ENCODE results near the gene CACNA2D4. TPM values are rescaled to one million over a fixed set of nuclear protein-coding genes. Genes with fewer than 3 reads are reported as not detected.

The CACNA2D4 gene
- polyA plus RNA-seq, 3 donors, result 17.8 to 87.7 (median 22.1) TPM

DNA sequence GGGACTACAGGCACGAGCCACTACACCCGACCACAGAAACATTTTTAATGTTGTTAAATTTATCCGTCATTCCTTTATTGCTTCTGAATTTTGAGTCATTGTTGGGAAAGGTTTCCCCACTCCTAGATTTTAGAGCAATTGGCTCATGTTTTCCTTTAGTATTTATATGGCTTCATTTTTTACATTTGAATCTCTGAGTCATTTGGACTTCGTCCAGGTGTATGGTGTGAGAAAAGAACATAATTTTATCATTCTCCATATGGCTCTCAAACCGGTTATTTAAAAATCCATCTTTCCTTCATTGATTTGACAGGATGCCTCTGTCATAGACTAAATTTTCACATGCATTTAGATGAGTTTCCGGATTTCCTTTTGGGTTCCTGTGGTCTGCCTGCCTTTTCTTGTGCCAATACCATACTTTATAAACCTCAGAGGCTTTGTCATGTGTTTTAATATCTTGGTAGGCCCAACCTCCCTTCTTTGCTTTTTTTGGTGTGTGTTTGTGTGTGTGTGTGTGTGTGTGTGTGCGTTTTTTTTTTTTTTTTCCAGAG lies 67.2 kb downstream of the CACNA2D4 start:
- DNase-seq, result no peak
- Histone ChIP-seq H4K20me1 (ENCODE audit: insufficient read depth, low read length) (no peaks in the 10 kb centered on the region), H3K27me3 (ENCODE audit: control insufficient read depth in 2 of 2, insufficient read depth in 2 of 2, low read length in 2 of 2) (no peaks in the 10 kb centered on the region), H3K27ac (ENCODE audit: low read depth in 1 of 2, low read length in 2 of 2) (no peak overlapping the region), H2AFZ (ENCODE audit: insufficient read depth, low read depth, low read length, poor library complexity, severe bottlenecking) (no peak overlapping the region), H3K79me2 (ENCODE audit: insufficient read depth, low read length) (no peaks in the 10 kb centered on the region), H3K4me3 (replicated peaks in 1 of 3; ENCODE audit: low read depth in 2 of 3, low read length in 3 of 3) (no peak overlapping the region), H3K9me3 (replicated peaks in 1 of 2; ENCODE audit: control insufficient read depth in 1 of 2, insufficient read depth in 1 of 2, low read length in 2 of 2) (peaks cover 13 to 20% of the 10 kb centered on the region in 2 donors), H3K9ac (ENCODE audit: insufficient read depth, low read length, poor library complexity, severe bottlenecking) (no peak overlapping the region), H3K4me1 (ENCODE audit: control insufficient read depth in 1 of 2, insufficient read depth in 2 of 2, low read length in 2 of 2) (no peaks in the 10 kb centered on the region), H3K36me3 (replicated peaks in 1 of 2; ENCODE audit: control insufficient read depth in 1 of 2, insufficient read depth in 2 of 2, low read length in 2 of 2) (no peaks in the 10 kb centered on the region), H3K4me2 (replicated peaks; ENCODE audit: extremely low read depth, low read length, poor library complexity, severe bottlenecking) (no peak overlapping the region)
- H3K27me3 Mint-ChIP-seq (ENCODE audit: low read depth in 3 of 3), result peaks cover 0 to 1% (median under 1%) of the 10 kb centered on the region in 3 donors
- no peaks in the 10 kb centered on the region for H3K36me3 Mint-ChIP-seq
- H3K9me3 Mint-ChIP-seq, result peaks cover 13 to 24% (median 18%) of the 10 kb centered on the region in 7 donors
- H3K4me1 Mint-ChIP-seq, result no peaks in the 10 kb centered on the region
- no peak overlapping the region for H3K4me3 Mint-ChIP-seq
- no peak for TF ChIP-seq CTCF (IDR thresholded peaks at IDR 0.05)
- intact Hi-C loops (cut with micrococcal nuclease), result no loop called here
- no CpG with 5 or more reads among the region's 7 CpGs for WGBS (ENCODE audit: insufficient coverage)
- H3K27ac Mint-ChIP-seq, result no peak overlapping the region

GRCh38 chr12:1848745-1849144 lies 69.7 kb downstream of the CACNA2D4 start:
- H3K4me2 ChIP-seq (replicated peaks; ENCODE audit: extremely low read depth, low read length, poor library complexity, severe bottlenecking), result no peak overlapping the region
- no peaks in the 10 kb centered on the region for H4K20me1 ChIP-seq (ENCODE audit: insufficient read depth, low read length)
- Mint-ChIP-seq H3K9me3 (peaks cover 0 to 4% (median 1%) of the 10 kb centered on the region in 7 donors), H3K27ac (no peak overlapping the region), H3K4me1 (no peaks in the 10 kb centered on the region), H3K36me3 (no peaks in the 10 kb centered on the region), H3K27me3 (ENCODE audit: low read depth in 3 of 3) (peaks cover 0 to 6% (median 2%) of the 10 kb centered on the region in 3 donors), H3K4me3 (no peak overlapping the region)
- no peak overlapping the region for H3K27ac ChIP-seq (ENCODE audit: low read depth in 1 of 2, low read length in 2 of 2)
- WGBS (ENCODE audit: insufficient coverage), result 93% methylated on average over 5 of the region's 6 CpGs
- intact Hi-C loops (cut with micrococcal nuclease), result no loop called here
- H3K27me3 ChIP-seq (ENCODE audit: control insufficient read depth in 2 of 2, insufficient read depth in 2 of 2, low read length in 2 of 2), result no peaks in the 10 kb centered on the region
- H2AFZ ChIP-seq (ENCODE audit: insufficient read depth, low read depth, low read length, poor library complexity, severe bottlenecking), result no peak overlapping the region
- H3K36me3 ChIP-seq (replicated peaks in 1 of 2; ENCODE audit: control insufficient read depth in 1 of 2, insufficient read depth in 2 of 2, low read length in 2 of 2), result no peaks in the 10 kb centered on the region
- H3K79me2 ChIP-seq (ENCODE audit: insufficient read depth, low read length), result no peaks in the 10 kb centered on the region
- no peaks in the 10 kb centered on the region for H3K4me1 ChIP-seq (ENCODE audit: control insufficient read depth in 1 of 2, insufficient read depth in 2 of 2, low read length in 2 of 2)
- TF ChIP-seq CTCF (IDR thresholded peaks at IDR 0.05), result no peak
- no peak for DNase-seq
- H3K9me3 ChIP-seq (replicated peaks in 1 of 2; ENCODE audit: control insufficient read depth in 1 of 2, insufficient read depth in 1 of 2, low read length in 2 of 2), result no peaks in the 10 kb centered on the region
- no peak overlapping the region for H3K9ac ChIP-seq (ENCODE audit: insufficient read depth, low read length, poor library complexity, severe bottlenecking)
- H3K4me3 ChIP-seq (replicated peaks in 1 of 3; ENCODE audit: low read depth in 2 of 3, low read length in 3 of 3), result no peak overlapping the region
